ENCODE measurements around the gene TUBA3E.
"Not testable (repeated sequence)": the region's sequence is repeated elsewhere in the genome, so short reads cannot be mapped to it uniquely, and the experiment has no call there.

The TUBA3E gene

DNA sequence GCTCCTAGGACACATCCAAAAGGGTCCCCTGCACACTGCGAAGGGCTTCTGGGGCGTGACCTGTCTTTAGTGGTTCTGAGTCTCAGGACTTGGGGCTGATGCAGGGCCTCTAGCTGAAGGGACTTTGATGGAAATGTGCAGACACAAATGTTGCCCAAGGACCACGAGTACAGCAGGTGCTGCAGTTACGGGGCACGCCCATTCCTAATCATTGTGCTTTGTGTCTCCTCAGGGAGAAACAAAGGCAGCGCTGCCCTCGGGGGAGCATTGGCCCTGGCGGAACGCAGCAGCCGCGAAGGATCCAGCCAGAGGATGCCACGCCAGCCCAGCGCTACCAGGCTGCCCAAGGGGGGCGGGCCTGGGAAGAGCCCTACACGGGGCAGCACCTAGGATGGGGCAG is 8.0 kb downstream of the TUBA3E start:
- DNase-seq: no peak

GRCh38 chr2:130188958-130189357 is 9.3 kb downstream of the TUBA3E start:
- DNase-seq: not testable (repeated sequence)

DNA sequence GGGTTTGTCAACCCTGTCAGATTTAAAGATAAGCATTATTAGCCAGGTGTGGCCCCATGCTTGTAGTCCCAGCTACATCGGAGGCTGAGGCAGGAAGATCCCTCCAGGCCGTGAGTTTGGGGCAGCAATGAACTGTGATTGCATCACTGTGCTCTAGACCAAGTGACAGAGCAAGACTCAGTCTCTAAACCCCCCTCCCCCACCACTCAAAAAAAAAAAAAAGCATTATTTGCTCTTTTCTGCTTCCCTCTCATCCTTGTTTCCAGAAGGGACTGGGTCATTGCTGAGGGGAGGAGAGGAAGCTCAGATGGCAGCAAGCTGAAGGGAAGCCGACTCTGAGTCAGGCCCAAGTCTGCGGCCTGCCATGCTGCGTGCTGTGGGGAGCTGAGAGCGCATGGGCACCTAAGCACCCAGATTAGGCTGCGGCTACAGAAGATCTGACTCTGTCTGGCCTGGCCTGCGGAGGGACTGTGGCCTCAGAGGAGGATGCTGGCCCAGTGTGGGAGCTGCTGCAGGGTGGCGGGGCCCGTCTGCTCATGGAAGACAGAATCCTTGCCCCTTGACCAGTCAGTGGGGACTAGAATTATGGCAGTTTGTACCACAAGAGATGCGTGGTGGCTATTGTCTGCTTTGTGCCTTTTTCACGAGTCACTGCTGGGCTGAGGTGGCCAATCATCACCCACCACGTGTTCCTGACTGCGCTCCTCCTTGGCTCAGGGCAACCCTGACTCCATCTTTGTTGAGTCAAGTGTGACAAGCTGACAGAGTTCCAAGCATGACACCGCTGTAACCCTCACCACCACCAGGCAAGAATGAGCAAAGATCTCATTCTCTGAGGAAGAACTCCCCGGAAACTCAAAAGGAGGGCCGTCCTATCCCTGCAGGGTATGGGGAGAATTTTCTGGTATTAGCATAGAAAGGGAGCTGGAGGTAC is 10.1 kb downstream of the TUBA3E start:
- DNase-seq: peak; percentile 32

DNA sequence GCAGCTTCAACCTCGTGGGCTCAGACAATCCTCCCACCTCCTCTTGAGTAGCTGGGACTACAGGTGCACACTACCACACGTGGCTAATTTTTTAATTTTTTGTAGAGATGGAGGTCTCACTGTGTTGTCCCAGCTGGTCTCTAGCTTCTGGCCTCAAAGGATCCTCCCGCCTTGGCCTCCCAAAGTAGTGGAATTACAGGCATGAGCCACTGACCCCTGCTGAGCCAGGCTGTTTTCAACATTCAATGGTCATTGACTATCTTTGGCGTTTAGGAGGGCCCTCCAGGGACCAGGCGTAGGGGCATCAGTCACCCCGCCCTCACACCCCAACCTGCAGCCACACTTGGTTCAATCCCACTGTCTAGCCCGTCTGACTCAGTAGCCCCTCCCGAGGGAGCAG is 11.0 kb downstream of the TUBA3E start:
- no peak for DNase-seq

GRCh38 chr2:130186391-130186790 is 11.8 kb downstream of the TUBA3E start:
- DNase-seq: no peak

- no peak for DNase-seq
These were observed 12.3 kb downstream of the TUBA3E start for GRCh38 chr2:130185896-130186295.

DNA sequence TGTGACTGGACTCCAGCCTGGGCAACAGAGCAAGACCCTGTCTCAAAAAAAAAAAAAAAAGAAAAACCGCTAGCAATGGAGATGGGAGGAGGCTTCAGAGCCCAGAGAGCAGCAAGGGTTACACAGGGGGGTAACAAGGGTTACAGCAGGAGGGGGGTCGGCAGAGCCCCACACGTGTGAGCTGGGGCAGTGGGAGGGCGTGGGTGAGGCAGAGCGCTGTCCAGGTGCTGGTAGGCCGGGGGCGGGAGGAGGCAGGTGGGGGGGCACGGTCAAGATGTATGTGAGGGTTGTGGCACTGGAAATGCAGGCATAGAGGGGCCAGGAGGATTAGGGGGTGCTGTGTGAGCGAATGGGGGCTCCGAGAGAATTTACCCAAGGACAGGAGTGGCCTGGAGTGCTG is 12.8 kb downstream of the TUBA3E start:
- DNase-seq: no peak

GRCh38 chr2:130183512-130184373 is 14.5 kb downstream of the TUBA3E start:
- no peak for DNase-seq

- DNase-seq: not testable (repeated sequence)
These were observed 15.3 kb downstream of the TUBA3E start for GRCh38 chr2:130182826-130183511.

GRCh38 chr2:130181880-130182682 is 16.2 kb downstream of the TUBA3E start, which contains the start of gene MZT2B:
TSS of gene MZT2B (plus strand) at chr2:130182262. CDS start at chr2:130182283, 21 bp downstream.
- DNase-seq: peak; percentile 76

- DNase-seq: peak; percentile 89
These were observed 16.8 kb downstream of the TUBA3E start, which contains the start of gene SMPD4 for GRCh38 chr2:130181325-130181879. TSS of gene SMPD4 (minus strand) at chr2:130181602. CDS start at chr2:130176592, 5,010 bp downstream.

GRCh38 chr2:130180404-130181324 is 17.6 kb downstream of the TUBA3E start:
- not testable (repeated sequence) for DNase-seq

DNA sequence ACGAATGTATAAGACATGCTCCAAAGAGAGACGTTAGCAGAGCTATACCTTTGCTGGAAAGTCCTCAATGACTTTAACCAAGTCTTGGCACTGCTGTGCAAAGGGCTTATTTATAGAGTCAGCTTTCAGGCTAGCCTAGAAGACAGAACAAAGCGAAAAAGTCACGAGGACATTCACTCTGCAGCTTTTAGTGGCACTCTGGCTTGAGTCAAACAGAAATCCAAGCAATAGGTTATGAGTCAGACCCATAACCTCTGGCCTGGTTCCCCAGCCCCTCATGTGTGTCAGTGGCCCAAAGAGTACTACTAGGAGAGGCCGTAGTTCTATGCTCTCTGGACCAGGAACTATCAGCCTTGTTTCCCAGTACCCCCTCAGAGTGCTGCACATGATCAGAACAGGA is 23.4 kb downstream of the TUBA3E start:
- not testable (repeated sequence) for DNase-seq

GRCh38 chr2:130169896-130170295 is 28.3 kb downstream of the TUBA3E start:
- DNase-seq: no peak

DNA sequence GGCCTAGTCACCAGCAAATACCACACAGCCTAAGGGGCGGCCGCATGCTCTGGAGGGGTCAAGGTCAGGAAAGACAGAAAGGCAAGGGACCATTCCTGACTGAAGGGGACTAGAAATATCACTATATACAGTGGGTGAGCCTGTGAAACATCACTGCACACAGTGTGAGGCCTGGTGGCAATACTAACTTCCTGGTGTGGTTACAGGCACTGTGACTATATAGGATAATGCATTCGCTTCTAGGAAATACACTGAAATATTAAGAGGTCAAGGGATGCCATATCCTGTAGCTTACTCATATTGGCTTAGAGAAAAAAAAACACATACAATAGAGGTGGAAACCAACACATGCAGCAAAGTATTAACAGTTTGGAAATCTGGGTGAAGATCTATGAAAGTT is 29.1 kb downstream of the TUBA3E start:
- DNase-seq: not testable (repeated sequence)

DNA sequence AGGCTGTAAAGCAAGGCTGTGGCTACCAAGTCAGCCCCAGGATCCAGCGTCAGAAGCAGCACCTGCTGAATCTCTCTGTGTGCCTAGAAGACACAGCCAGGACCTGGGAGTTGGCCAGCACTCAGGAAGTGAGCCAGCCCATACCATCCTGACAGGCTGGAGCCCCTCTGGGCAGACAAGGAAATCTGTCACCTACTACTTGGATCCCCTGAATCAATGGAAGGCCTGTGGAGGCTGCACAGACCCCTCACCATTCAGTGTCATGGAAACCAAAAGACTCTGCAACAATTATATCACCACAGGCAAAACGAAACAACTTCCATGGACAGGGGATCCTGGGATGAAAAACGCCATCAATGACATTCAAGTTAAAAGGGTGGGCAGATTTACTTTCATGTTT is 31.6 kb downstream of the TUBA3E start:
- not testable (repeated sequence) for DNase-seq

- DNase-seq: no peak
These were observed 32.8 kb downstream of the TUBA3E start for GRCh38 chr2:130165293-130166016.

GRCh38 chr2:130162968-130163367 is 35.3 kb downstream of the TUBA3E start:
- DNase-seq: no peak

DNA sequence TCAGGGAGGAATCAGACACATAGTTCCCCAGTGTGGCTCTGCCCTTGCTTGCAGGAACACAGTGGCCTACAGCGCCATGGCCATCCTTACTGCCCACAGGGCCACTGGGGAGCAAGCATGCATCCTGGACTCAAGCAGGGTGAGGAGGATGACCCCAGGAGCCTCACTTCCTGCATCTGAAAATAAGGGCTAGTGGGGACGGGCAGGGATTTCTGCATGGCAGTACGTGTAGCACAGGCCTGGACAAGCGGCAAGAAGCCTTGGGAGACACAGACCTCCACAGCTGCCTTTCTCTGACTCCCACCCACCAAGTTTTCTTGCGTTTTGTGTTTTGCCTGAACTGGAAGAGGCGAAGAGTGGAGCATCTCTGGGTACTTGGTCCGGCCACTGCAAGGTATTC is 35.8 kb downstream of the TUBA3E start:
- DNase-seq: not testable (repeated sequence)

Data from DMS53 (cell line).